Glomerular endothelial cell (primary cell): ENCODE data around the gene SLC9A3. TPM values are rescaled to one million over a fixed set of nuclear protein-coding genes. Genes with fewer than 3 reads are reported as not detected.
"Not testable (repeated sequence)": the region's sequence is repeated elsewhere in the genome, so short reads cannot be mapped to it uniquely, and the experiment has no call there.

Experiments
- DNase-seq: peaks from one replicate; pipeline ENCODE4 v3.0.0-alpha.2; 2011; ENCODE audit warnings: low read depth, low spot score; ENCODE audit errors: extremely low read depth
- total RNA-seq: library from RNA; depleted of rRNA; stranded (reverse); fragments of >200 nt; gene quantifications from 2 replicates; pipeline ENCODE4 v1.2.3, GENCODE V29; 2015

SLC9A3 gene
- total RNA-seq, 1 donor from 2014 or later, result 2.2 TPM

- DNase-seq, result no peak
Observed at GRCh38 chr5:492314-492893, 31.8 kb downstream of the SLC9A3 start.

GRCh38 chr5:491856-492155 is 32.4 kb downstream of the SLC9A3 start:
- DNase-seq, result no peak

GRCh38 chr5:491119-491855 is 33.0 kb downstream of the SLC9A3 start:
- DNase-seq, result no peak

GRCh38 chr5:490116-491106 is 33.8 kb downstream of the SLC9A3 start:
- DNase-seq, result no peak

- no peak for DNase-seq
Observed at GRCh38 chr5:489689-490080, 34.6 kb downstream of the SLC9A3 start.

- DNase-seq, result no peak
Observed at GRCh38 chr5:488744-489688, 35.2 kb downstream of the SLC9A3 start.

GRCh38 chr5:488241-488640 is 36.0 kb downstream of the SLC9A3 start:
- DNase-seq, result no peak

GRCh38 chr5:486597-486996 is 37.7 kb downstream of the SLC9A3 start:
- not testable (repeated sequence) for DNase-seq

- DNase-seq, result no peak
Observed at GRCh38 chr5:485946-486491, 38.2 kb downstream of the SLC9A3 start.

GRCh38 chr5:485113-485945 is 38.9 kb downstream of the SLC9A3 start:
- no peak for DNase-seq

GRCh38 chr5:484556-484955 is 39.7 kb downstream of the SLC9A3 start:
- DNase-seq, result no peak

GRCh38 chr5:483434-484140 is 40.7 kb downstream of the SLC9A3 start:
- no peak for DNase-seq

- DNase-seq, result no peak
Observed at GRCh38 chr5:483011-483410, 41.2 kb downstream of the SLC9A3 start.

GRCh38 chr5:482506-482905 is 41.7 kb downstream of the SLC9A3 start:
- DNase-seq, result no peak

GRCh38 chr5:482021-482420 is 42.2 kb downstream of the SLC9A3 start:
- DNase-seq, result no peak

- no peak for DNase-seq
Observed at GRCh38 chr5:481347-481746, 42.9 kb downstream of the SLC9A3 start.

- no peak for DNase-seq
Observed at GRCh38 chr5:479566-480319, 44.5 kb downstream of the SLC9A3 start.

GRCh38 chr5:478982-479535 is 45.2 kb downstream of the SLC9A3 start:
- DNase-seq, result no peak
